Loucy (cell line): Measurements from ENCODE around the gene MYO10.
A peak's percentile ranks its signal among the peaks of the same experiment; 100 is the strongest.

Source experiments
- H2AFZ ChIP-seq: fragments of 200-600 bp; sonication (generic); 2 replicates; pipeline ENCODE4 v1.6.0; 2016; ENCODE audit warnings: antibody characterized with exemption, mild to moderate bottlenecking, low read length, moderate library complexity
- H3F3A ChIP-seq: fragments of 200-600 bp; 2 replicates; pipeline ENCODE4 v1.6.0; 2016; ENCODE audit warnings: antibody characterized with exemption, low read depth, mild to moderate bottlenecking
- H3K27me3 ChIP-seq: fragments of 200-600 bp; sonication (generic); 2 replicates; pipeline ENCODE4 v1.6.1; 2014; ENCODE audit warnings: low read length, mild to moderate bottlenecking; ENCODE audit not compliant: insufficient read depth, poor library complexity, severe bottlenecking
- H3K36me3 ChIP-seq: fragments of 200-600 bp; sonication (generic); 2 replicates; pipeline ENCODE4 v1.6.1; 2016; ENCODE audit warnings: low read length; ENCODE audit not compliant: insufficient read depth
- H3K4me1 ChIP-seq: fragments of 200-600 bp; sonication (generic); 2 replicates; pipeline ENCODE4 v1.5.1; 2014; ENCODE audit warnings: low read length, mild to moderate bottlenecking; ENCODE audit not compliant: insufficient read depth, poor library complexity, severe bottlenecking
- H3K4me2 ChIP-seq: fragments of 200-600 bp; sonication (generic); 2 replicates; pipeline ENCODE4 v1.6.0; 2014; ENCODE audit warnings: antibody characterized with exemption, low read length, low read depth, mild to moderate bottlenecking; ENCODE audit not compliant: poor library complexity, severe bottlenecking
- H3K4me3 ChIP-seq: fragments of 200-600 bp; sonication (generic); 2 replicates; pipeline ENCODE4 v1.5.1; 2014; ENCODE audit warnings: low read length, mild to moderate bottlenecking, mixed read lengths; ENCODE audit not compliant: poor library complexity, severe bottlenecking
- H3K79me2 ChIP-seq: fragments of 200-600 bp; sonication (generic); 2 replicates; pipeline ENCODE4 v1.6.1; 2014; ENCODE audit warnings: low read length; ENCODE audit not compliant: insufficient read depth
- H3K9ac ChIP-seq: fragments of 200-600 bp; sonication (generic); 2 replicates; pipeline ENCODE4 v1.6.0; 2014; ENCODE audit warnings: mild to moderate bottlenecking, low read depth, low read length, moderate library complexity; ENCODE audit not compliant: poor library complexity, severe bottlenecking
- H3K9me2 ChIP-seq: fragments of 200-600 bp; sonication (generic); replicated peaks from 2 replicates; pipeline ENCODE4 v1.6.1; 2016; ENCODE audit warnings: low read depth, low read length, mixed read lengths
- H3K9me3 ChIP-seq: fragments of 200-600 bp; sonication (generic); 2 replicates; pipeline ENCODE4 v1.6.1; 2014; ENCODE audit warnings: mild to moderate bottlenecking, antibody characterized with exemption, low read length, low read depth; ENCODE audit not compliant: insufficient read depth
- H4K20me1 ChIP-seq: fragments of 200-600 bp; sonication (generic); 2 replicates; pipeline ENCODE4 v1.6.0; 2014; ENCODE audit warnings: antibody characterized with exemption, low read length, mild to moderate bottlenecking; ENCODE audit not compliant: insufficient read depth, poor library complexity, severe bottlenecking
- EZH2phosphoT487 ChIP-seq: fragments of 200-600 bp; IDR thresholded peaks from 2 replicates; pipeline ENCODE4 v1.6.1; 2018; ENCODE audit warnings: antibody characterized with exemption, mild to moderate bottlenecking, moderate library complexity, borderline replicate concordance
- TF ChIP-seq, protein P1 (sequence below): fragments of 200-600 bp; sonication (generic); conservative IDR thresholded peaks from 2 replicates; pipeline ENCODE4 v1.5.1; 2014; ENCODE audit warnings: mild to moderate bottlenecking, antibody characterized with exemption, low read length

The MYO10 gene

DNA sequence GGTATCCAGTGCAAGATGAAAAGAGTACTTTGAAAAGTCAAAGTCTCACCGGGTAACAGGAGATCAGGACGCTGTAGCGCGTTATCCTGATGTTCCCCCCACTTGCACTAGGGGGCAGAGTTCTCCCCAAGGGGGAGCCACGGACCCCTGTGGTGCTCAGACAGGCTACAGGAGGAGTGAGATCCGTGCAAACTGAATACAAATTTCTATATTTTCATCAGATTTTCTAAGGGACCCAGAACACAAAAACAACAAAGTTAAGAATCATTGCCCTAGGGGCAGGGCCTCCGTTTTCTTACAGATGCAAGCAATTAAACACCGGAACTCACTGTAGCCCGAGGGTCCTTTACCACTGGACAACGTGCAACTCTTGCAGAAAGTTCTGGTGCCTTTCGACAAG is 2.0 kb downstream of the MYO10 start:
- H3K4me2 ChIP-seq, result no peak overlapping the region
- TF ChIP-seq EZH2phosphoT487, result no peak
- TF ChIP-seq, protein P1, sequence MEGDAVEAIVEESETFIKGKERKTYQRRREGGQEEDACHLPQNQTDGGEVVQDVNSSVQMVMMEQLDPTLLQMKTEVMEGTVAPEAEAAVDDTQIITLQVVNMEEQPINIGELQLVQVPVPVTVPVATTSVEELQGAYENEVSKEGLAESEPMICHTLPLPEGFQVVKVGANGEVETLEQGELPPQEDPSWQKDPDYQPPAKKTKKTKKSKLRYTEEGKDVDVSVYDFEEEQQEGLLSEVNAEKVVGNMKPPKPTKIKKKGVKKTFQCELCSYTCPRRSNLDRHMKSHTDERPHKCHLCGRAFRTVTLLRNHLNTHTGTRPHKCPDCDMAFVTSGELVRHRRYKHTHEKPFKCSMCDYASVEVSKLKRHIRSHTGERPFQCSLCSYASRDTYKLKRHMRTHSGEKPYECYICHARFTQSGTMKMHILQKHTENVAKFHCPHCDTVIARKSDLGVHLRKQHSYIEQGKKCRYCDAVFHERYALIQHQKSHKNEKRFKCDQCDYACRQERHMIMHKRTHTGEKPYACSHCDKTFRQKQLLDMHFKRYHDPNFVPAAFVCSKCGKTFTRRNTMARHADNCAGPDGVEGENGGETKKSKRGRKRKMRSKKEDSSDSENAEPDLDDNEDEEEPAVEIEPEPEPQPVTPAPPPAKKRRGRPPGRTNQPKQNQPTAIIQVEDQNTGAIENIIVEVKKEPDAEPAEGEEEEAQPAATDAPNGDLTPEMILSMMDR, result peak; percentile 49
- no peaks in the 10 kb centered on the region for H3K79me2 ChIP-seq
- no peaks in the 10 kb centered on the region for H4K20me1 ChIP-seq
- no peak overlapping the region for H3K9ac ChIP-seq
- no peaks in the 10 kb centered on the region for H3K36me3 ChIP-seq
- no peaks in the 10 kb centered on the region for H3K27me3 ChIP-seq
- H2AFZ ChIP-seq, result no peak overlapping the region
- no peaks in the 10 kb centered on the region for H3K9me3 ChIP-seq
- no peaks in the 10 kb centered on the region for H3K4me1 ChIP-seq
- H3F3A ChIP-seq, result no peaks in the 10 kb centered on the region
- H3K4me3 ChIP-seq, result no peak overlapping the region
- H3K9me2 ChIP-seq, result no peaks in the 10 kb centered on the region

DNA sequence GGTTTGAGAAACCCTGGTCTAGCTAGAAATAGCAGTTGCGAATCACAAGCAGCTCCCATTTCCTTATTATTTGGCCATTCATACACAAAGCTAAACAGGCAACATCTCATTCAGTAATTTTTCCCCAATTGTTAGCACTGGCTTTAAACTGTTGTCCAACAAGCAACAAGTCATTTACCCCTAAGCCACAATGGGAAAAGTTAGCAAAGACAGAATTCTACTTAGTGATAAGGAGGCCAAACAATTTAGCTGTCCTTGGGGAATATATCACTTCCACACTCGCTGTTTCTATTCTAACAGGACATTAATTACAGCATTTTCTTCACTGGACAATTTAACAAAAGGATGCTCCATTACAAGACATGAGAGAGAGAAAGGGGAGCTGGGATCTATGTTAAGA is 2.8 kb downstream of the MYO10 start:
- H3K9me3 ChIP-seq, result no peaks in the 10 kb centered on the region
- no peaks in the 10 kb centered on the region for H3K36me3 ChIP-seq
- H3K79me2 ChIP-seq, result no peaks in the 10 kb centered on the region
- H3K4me1 ChIP-seq, result no peaks in the 10 kb centered on the region
- H3K9ac ChIP-seq, result no peak overlapping the region
- H3K9me2 ChIP-seq, result no peaks in the 10 kb centered on the region
- no peaks in the 10 kb centered on the region for H4K20me1 ChIP-seq
- no peak overlapping the region for H2AFZ ChIP-seq
- H3K4me3 ChIP-seq, result no peak overlapping the region
- no peaks in the 10 kb centered on the region for H3K27me3 ChIP-seq
- TF ChIP-seq, protein P1, result no peak
- no peak for TF ChIP-seq EZH2phosphoT487
- no peaks in the 10 kb centered on the region for H3F3A ChIP-seq
- no peak overlapping the region for H3K4me2 ChIP-seq

DNA sequence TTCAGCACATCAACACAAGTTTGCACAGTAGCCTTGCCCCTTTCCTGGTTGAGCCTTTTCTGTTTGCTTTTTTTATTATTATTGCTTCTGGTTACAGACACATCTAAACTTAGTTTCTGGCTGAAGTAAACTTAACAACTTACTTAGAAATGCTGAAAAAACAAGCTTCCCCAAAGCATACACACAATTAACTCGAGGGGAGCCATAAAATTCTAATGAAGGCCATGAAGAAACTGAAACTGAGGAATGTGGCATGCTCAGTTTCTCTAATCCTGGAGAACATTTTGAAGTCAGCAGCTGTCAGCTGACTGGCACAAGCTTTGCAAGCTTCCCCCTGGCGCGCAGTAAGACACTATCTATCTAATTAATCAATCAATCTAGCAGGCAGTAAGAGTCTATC is 3.7 kb downstream of the MYO10 start:
- H3K79me2 ChIP-seq, result no peaks in the 10 kb centered on the region

More for the DNA sequence above, 3.7 kb downstream of the MYO10 start:
- Histone ChIP-seq H3K4me2 (no peak overlapping the region), H2AFZ (no peak overlapping the region), H3K4me3 (no peak overlapping the region), H3K4me1 (no peaks in the 10 kb centered on the region), H3K9me2 (no peaks in the 10 kb centered on the region), H3K9ac (no peak overlapping the region), H3F3A (no peaks in the 10 kb centered on the region), H3K9me3 (no peaks in the 10 kb centered on the region), H4K20me1 (no peaks in the 10 kb centered on the region), H3K36me3 (no peaks in the 10 kb centered on the region), H3K27me3 (no peaks in the 10 kb centered on the region)
- no peak for TF ChIP-seq EZH2phosphoT487
- TF ChIP-seq, protein P1, result no peak
